SK-N-SH (cell line): ENCODE measurements around the gene OS9. TPM values are rescaled to one million over a fixed set of nuclear protein-coding genes. Genes with fewer than 3 reads are reported as not detected.

ENCODE experiments used
- CTCF ChIA-PET: fragments of 300-600, 350-600 bp; formaldehyde crosslinking; extraction: SDS; loops from one replicate; lab custom pipeline; 2021; lab: Yijun Ruan, JAX
- POLR2A ChIA-PET: fragments of 350-600 bp; sonication (Branson Sonifier 250); formaldehyde crosslinking; extraction: SDS; loops from one replicate; lab custom pipeline; 2020; ENCODE audit warnings: antibody characterized with exemption, inconsistent platforms; lab: Yijun Ruan, JAX
- DNase-seq: peaks from one replicate; pipeline ENCODE4 v3.0.0; 2012
- H2AFZ ChIP-seq: fragments of 200-600 bp; sonication (generic); 2 replicates; pipeline ENCODE4 v1.8.1; 2016; ENCODE audit warnings: antibody characterized with exemption, mild to moderate bottlenecking, low read depth
- H3F3A ChIP-seq: fragments of 200-600 bp; sonication (generic); replicated peaks from 2 replicates; pipeline ENCODE3; 2016; ENCODE audit warnings: antibody characterized with exemption, mild to moderate bottlenecking; ENCODE audit not compliant: insufficient read depth
- H3K27ac ChIP-seq, 2 experiments: fragments of 200-500 bp in 1 of 2; fragments of 200-600 bp in 1 of 2; sonication (Bioruptor generic) in 1 of 2; sonication (generic), shearing (Covaris generic) in 1 of 2; 2 replicates each; pipeline versions ENCODE4 v1.5.1 to v1.6.1; 2014 to 2016; ENCODE audit warnings: low read depth in 2 of 2, inconsistent platforms in 1 of 2, low read length in 1 of 2, mild to moderate bottlenecking in 1 of 2, mixed read lengths in 1 of 2
- H3K27me3 ChIP-seq: fragments of 200-600 bp; sonication (generic), shearing (Covaris generic); 2 replicates; pipeline ENCODE4 v1.6.1; 2016; ENCODE audit warnings: mixed run types; ENCODE audit not compliant: insufficient read depth
- H3K36me3 ChIP-seq, 2 experiments: fragments of 200-500 bp in 1 of 2; fragments of 200-600 bp in 1 of 2; sonication (Bioruptor generic) in 1 of 2; sonication (generic) in 1 of 2; replicated peaks in 1 of 2; 2 replicates each; pipeline versions ENCODE3 to v1.5.1; 2014 to 2016; ENCODE audit warnings: low read length in 1 of 2, mild to moderate bottlenecking in 1 of 2; ENCODE audit not compliant: insufficient read depth in 2 of 2, control insufficient read depth in 1 of 2
- H3K4me1 ChIP-seq, 2 experiments: fragments of 200-500 bp in 1 of 2; fragments of 200-600 bp in 1 of 2; sonication (Bioruptor generic) in 1 of 2; sonication (generic), shearing (Covaris generic) in 1 of 2; 2 replicates each; pipeline versions ENCODE4 v1.5.1 to v1.6.1; 2014 to 2016; ENCODE audit warnings: low read depth in 1 of 2, low read length in 1 of 2, mixed run types in 1 of 2; ENCODE audit not compliant: insufficient read depth in 2 of 2, control insufficient read depth in 1 of 2
- H3K4me2 ChIP-seq: fragments of 200-600 bp; sonication (generic), shearing (Covaris generic); 2 replicates; pipeline ENCODE4 v1.6.1; 2017; ENCODE audit warnings: mixed run types
- H3K4me3 ChIP-seq, 2 experiments: fragments of 200-500 bp in 1 of 2; fragments of 200-600 bp in 1 of 2; sonication (Bioruptor generic) in 1 of 2; sonication (generic), shearing (Covaris generic) in 1 of 2; 2 replicates each; pipeline versions ENCODE4 v1.5.1 to v1.8.1; 2014 to 2016; ENCODE audit warnings: low read depth in 2 of 2, inconsistent platforms in 1 of 2, low read length in 1 of 2, mild to moderate bottlenecking in 1 of 2, mixed read lengths in 1 of 2, moderate library complexity in 1 of 2
- H3K79me2 ChIP-seq: fragments of 200-600 bp; sonication (generic); 2 replicates; pipeline ENCODE4 v1.8.1; 2017; ENCODE audit warnings: mild to moderate bottlenecking; ENCODE audit not compliant: insufficient read depth
- H3K9ac ChIP-seq: fragments of 200-600 bp; sonication (generic); 2 replicates; pipeline ENCODE4 v1.6.1; 2017; ENCODE audit warnings: mixed run types
- H3K9me2 ChIP-seq: fragments of 200-600 bp; sonication (generic); 2 replicates; pipeline ENCODE4 v1.6.1; 2017; ENCODE audit warnings: mixed run types
- H3K9me3 ChIP-seq: fragments of 200-600 bp; sonication (generic); 2 replicates; pipeline ENCODE4 v1.6.1; 2017; ENCODE audit warnings: mixed run types, mild to moderate bottlenecking, moderate library complexity
- H4K20me1 ChIP-seq: fragments of 200-600 bp; sonication (generic); 2 replicates; pipeline ENCODE4 v1.6.1; 2017; ENCODE audit warnings: mild to moderate bottlenecking, mixed run types; ENCODE audit not compliant: insufficient read depth
- EP300 ChIP-seq, 2 experiments: IDR thresholded peaks; 2 replicates each; pipeline versions ENCODE4 v1.4.0 to v1.6.1; 2012; ENCODE audit warnings: borderline replicate concordance in 1 of 2, low read depth in 1 of 2, low read length in 1 of 2
- FOXJ3 ChIP-seq: sonication (generic); formaldehyde crosslinking; IDR thresholded peaks from 2 replicates; pipeline ENCODE4 v1.5.1; 2020; ENCODE audit warnings: mild to moderate bottlenecking, missing genetic modification reagents
- FOXM1 ChIP-seq: IDR thresholded peaks from 2 replicates; pipeline ENCODE4 v1.4.0; 2012; ENCODE audit warnings: low read depth, mild to moderate bottlenecking
- GABPA ChIP-seq: IDR thresholded peaks from 2 replicates; pipeline ENCODE4 v1.4.0; 2012; ENCODE audit warnings: low read depth, mild to moderate bottlenecking
- GATA2 ChIP-seq: sonication (generic); formaldehyde crosslinking; IDR thresholded peaks from 2 replicates; pipeline ENCODE4 v1.5.0; 2020; ENCODE audit warnings: mild to moderate bottlenecking, missing genetic modification reagents
- MXI1 ChIP-seq: IDR thresholded peaks from 2 replicates; pipeline ENCODE4 v1.6.1; 2012; ENCODE audit warnings: mild to moderate bottlenecking, low read depth, low read length, improper control_type of control experiment
- RCOR1 ChIP-seq: fragments of 150-350 bp; IDR thresholded peaks from 2 replicates; pipeline ENCODE4 v1.6.1; 2017; ENCODE audit warnings: antibody characterized with exemption, low read length
- RXRA ChIP-seq: IDR thresholded peaks from 2 replicates; pipeline ENCODE4 v1.4.0; 2012; ENCODE audit warnings: low read depth, mild to moderate bottlenecking, borderline replicate concordance
- TAF1 ChIP-seq: IDR thresholded peaks from 2 replicates; pipeline ENCODE4 v1.6.1; 2012; ENCODE audit warnings: low read depth, mild to moderate bottlenecking, low read length, moderate library complexity, borderline replicate concordance
- TEAD4 ChIP-seq: IDR thresholded peaks from 2 replicates; pipeline ENCODE4 v1.4.0; 2012; ENCODE audit warnings: mild to moderate bottlenecking, borderline replicate concordance; ENCODE audit not compliant: insufficient read depth
- WGBS: methylation state at CpG from one replicate; pipeline ENCODE4 v1.1.6; 2017; ENCODE audit warnings: low lambda C conversion rate; 5-methylcytosine and 5-hydroxymethylcytosine counted together
- polyA plus RNA-seq, 3 experiments: library from polyadenylated mRNA; depleted of rRNA; stranded (reverse); fragments of >200 nt; gene quantifications; 2 replicates each; pipeline ENCODE4 v1.2.3, GENCODE V29; 2012
- TF ChIP-seq, protein P1 (sequence below): IDR thresholded peaks from 2 replicates; pipeline ENCODE4 v1.4.0; 2012; ENCODE audit warnings: low read depth, borderline replicate concordance
- TF ChIP-seq, protein P2 (sequence below): IDR thresholded peaks from 2 replicates; pipeline ENCODE4 v1.4.0; 2012; ENCODE audit warnings: low read depth
- TF ChIP-seq, protein P3 (sequence below): IDR thresholded peaks from 2 replicates; pipeline ENCODE4 v1.6.1; 2012; ENCODE audit warnings: mild to moderate bottlenecking, low read depth, low read length, moderate library complexity

Gene OS9
- polyA plus RNA-seq, 1 of the 3 experiments (the other 2 are of a cell fraction) = 280 TPM

DNA sequence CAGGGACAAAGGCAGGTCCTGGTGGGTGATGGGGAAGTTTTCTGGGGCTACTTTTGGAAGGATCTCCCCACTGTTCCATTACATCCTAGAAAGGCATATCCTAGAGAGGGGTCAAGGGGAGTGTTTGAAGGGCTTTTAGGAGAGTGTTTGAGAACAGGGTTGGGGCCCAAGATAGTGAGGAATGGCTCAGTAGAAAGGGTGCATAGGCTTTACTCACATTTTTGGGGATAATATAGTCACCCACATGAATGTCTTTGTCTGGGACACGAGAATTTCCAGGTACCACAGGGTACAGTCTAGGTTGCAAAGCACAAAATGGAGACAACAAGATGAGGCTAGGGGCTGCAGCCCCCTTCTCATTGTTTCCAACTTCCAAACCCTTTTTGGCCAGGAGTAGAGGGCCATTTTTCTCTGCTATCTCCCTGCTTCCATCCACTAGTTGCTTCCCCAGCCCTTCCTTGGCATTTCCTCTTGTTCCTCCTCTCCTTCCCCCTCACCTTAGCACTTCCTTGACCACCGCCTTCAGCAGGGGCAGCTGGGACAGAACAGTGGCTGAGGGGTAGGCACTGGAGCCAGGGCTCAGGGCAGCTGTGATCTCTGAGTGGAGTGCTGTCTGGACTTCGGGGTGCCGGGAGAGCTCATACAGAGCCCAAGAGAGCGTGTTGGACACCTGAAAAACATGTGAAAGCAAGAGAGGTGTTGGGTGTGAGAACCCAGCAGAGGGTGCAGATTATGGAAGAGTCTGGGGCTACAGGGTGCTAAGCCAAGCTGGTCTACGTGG lies 70.1 kb downstream of the OS9 start (continued):
- TF ChIP-seq, protein P1, sequence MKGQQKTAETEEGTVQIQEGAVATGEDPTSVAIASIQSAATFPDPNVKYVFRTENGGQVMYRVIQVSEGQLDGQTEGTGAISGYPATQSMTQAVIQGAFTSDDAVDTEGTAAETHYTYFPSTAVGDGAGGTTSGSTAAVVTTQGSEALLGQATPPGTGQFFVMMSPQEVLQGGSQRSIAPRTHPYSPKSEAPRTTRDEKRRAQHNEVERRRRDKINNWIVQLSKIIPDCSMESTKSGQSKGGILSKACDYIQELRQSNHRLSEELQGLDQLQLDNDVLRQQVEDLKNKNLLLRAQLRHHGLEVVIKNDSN = no peak
- TF ChIP-seq TAF1 (no peak), TEAD4 (no peak)

DNA sequence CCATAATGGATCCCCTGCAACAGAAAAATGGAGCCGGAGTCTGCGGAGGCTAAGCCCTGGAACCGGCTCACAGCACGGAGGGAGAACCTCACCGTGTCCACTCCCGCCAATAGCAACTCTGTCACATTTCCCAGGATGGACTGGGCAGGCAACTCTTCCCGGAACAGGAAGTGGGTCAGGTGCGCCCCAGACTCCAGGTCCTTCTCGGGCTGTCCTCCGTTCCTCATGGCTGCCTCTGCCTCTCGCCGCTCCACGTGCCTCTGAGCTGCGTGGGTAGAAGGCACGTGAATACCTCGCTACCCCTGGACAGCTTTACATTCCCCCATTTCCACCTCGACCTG lies 70.7 kb downstream of the OS9 start:
- no peak for DNase-seq
- Histone ChIP-seq H4K20me1 (peaks cover 4% of the 10 kb centered on the region), H3K9me2 (no peaks in the 10 kb centered on the region), H3F3A (peaks cover 4% of the 10 kb centered on the region), H3K27me3 (no peaks in the 10 kb centered on the region; the same call in 1 of the 2 replicates), H3K4me1 (peaks cover 0 to 24% of the 10 kb centered on the region in 2 experiments; a peak in 1 of 4 replicates), H3K36me3 (peaks cover 5 to 16% of the 10 kb centered on the region in 2 experiments), H3K9ac (no peak overlapping the region), H3K9me3 (no peaks in the 10 kb centered on the region), H3K4me3 (peak overlapping the region in 1 of 2 experiments; percentile 34; a peak in 2 of 4 replicates), H2AFZ (no peak overlapping the region), H3K4me2 (0 out of 2 replicates have a peak overlapping the region, but pooled peaks have one; percentile 55), H3K27ac (no peak overlapping the region), H3K79me2 (no peaks in the 10 kb centered on the region)
- ChIA-PET CTCF (interaction anchor here (0.9 to 1.3 kb wide), 5 partner anchors 8 to 551 kb away, joined by 3 to 5 read pairs (median 3); partner anchors contain the start of gene MARCHF9), POLR2A (no interaction called here)
- 48% methylated on average over 12 of the region's 17 CpGs for WGBS
- no peak for TF ChIP-seq FOXM1
- TF ChIP-seq EP300 (IDR thresholded peaks at IDR 0.05; ENCODE audit: borderline replicate concordance in 1 of 2, low read depth in 1 of 2, low read length in 1 of 2) = no peak
- TF ChIP-seq, protein P2, sequence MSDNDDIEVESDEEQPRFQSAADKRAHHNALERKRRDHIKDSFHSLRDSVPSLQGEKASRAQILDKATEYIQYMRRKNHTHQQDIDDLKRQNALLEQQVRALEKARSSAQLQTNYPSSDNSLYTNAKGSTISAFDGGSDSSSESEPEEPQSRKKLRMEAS = no peak
- no peak for TF ChIP-seq RCOR1
- no peak for TF ChIP-seq GATA2 (CRISPR knock-in tag)
- TF ChIP-seq, protein P1 = no peak
- no peak for TF ChIP-seq TEAD4
- no peak for TF ChIP-seq RXRA
- TF ChIP-seq, protein P3, sequence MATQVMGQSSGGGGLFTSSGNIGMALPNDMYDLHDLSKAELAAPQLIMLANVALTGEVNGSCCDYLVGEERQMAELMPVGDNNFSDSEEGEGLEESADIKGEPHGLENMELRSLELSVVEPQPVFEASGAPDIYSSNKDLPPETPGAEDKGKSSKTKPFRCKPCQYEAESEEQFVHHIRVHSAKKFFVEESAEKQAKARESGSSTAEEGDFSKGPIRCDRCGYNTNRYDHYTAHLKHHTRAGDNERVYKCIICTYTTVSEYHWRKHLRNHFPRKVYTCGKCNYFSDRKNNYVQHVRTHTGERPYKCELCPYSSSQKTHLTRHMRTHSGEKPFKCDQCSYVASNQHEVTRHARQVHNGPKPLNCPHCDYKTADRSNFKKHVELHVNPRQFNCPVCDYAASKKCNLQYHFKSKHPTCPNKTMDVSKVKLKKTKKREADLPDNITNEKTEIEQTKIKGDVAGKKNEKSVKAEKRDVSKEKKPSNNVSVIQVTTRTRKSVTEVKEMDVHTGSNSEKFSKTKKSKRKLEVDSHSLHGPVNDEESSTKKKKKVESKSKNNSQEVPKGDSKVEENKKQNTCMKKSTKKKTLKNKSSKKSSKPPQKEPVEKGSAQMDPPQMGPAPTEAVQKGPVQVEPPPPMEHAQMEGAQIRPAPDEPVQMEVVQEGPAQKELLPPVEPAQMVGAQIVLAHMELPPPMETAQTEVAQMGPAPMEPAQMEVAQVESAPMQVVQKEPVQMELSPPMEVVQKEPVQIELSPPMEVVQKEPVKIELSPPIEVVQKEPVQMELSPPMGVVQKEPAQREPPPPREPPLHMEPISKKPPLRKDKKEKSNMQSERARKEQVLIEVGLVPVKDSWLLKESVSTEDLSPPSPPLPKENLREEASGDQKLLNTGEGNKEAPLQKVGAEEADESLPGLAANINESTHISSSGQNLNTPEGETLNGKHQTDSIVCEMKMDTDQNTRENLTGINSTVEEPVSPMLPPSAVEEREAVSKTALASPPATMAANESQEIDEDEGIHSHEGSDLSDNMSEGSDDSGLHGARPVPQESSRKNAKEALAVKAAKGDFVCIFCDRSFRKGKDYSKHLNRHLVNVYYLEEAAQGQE = no peak
- TF ChIP-seq GABPA = no peak
- TF ChIP-seq MXI1 = no peak
- TF ChIP-seq FOXJ3 (CRISPR knock-in tag) = no peak
